ENCODE data around the gene CFC1B.
"Not testable (repeated sequence)": the region's sequence is repeated elsewhere in the genome, so short reads cannot be mapped to it uniquely, and the experiment has no call there.

- TF ChIP-seq, protein P1, sequence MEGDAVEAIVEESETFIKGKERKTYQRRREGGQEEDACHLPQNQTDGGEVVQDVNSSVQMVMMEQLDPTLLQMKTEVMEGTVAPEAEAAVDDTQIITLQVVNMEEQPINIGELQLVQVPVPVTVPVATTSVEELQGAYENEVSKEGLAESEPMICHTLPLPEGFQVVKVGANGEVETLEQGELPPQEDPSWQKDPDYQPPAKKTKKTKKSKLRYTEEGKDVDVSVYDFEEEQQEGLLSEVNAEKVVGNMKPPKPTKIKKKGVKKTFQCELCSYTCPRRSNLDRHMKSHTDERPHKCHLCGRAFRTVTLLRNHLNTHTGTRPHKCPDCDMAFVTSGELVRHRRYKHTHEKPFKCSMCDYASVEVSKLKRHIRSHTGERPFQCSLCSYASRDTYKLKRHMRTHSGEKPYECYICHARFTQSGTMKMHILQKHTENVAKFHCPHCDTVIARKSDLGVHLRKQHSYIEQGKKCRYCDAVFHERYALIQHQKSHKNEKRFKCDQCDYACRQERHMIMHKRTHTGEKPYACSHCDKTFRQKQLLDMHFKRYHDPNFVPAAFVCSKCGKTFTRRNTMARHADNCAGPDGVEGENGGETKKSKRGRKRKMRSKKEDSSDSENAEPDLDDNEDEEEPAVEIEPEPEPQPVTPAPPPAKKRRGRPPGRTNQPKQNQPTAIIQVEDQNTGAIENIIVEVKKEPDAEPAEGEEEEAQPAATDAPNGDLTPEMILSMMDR (IDR thresholded peaks at IDR 0.05; ENCODE audit: low read length) = not testable (repeated sequence)
- not testable (repeated sequence) for TF ChIP-seq EZH2 (optimal IDR thresholded peaks at IDR 0.05; ENCODE audit: low read depth, low read length)
These were observed 24.0 kb downstream of the CFC1B start for GRCh38 chr2:130544978-130545377.
